T-helper 2 cell treated with Interferon-gamma antibody and Interleukin-4, amounts not matched to agents 100 ng/mL and 5 ng/mL, for 36 hours (primary cell): Measurements from ENCODE around the gene ASB15. TPM values are rescaled to one million over a fixed set of nuclear protein-coding genes. Genes with fewer than 3 reads are reported as not detected.

Source experiments
- intact Hi-C: fragments of 100-400 bp; cut with micrococcal nuclease; formaldehyde crosslinking; loops from one replicate; pipeline ENCODE4 v1.15.1; 2023
- total RNA-seq: library from RNA; stranded (reverse); gene quantifications from 2 replicates; pipeline ENCODE4 v1.2.3, GENCODE V29; 2022

Gene ASB15
- total RNA-seq, 1 donor from 2014 or later = not detected

DNA sequence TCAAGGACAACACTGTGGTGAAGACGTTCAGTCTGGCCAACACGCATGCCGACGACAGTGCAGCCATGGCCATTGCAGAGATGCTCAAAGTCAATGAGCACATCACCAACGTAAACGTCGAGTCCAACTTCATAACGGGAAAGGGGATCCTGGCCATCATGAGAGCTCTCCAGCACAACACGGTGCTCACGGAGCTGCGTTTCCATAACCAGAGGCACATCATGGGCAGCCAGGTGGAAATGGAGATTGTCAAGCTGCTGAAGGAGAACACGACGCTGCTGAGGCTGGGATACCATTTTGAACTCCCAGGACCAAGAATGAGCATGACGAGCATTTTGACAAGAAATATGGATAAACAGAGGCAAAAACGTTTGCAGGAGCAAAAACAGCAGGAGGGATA, 60.7 kb downstream of the ASB15 start:
- intact Hi-C loops = no loop called here

GRCh38 chr7:123662755-123663154, 61.1 kb downstream of the ASB15 start:
- intact Hi-C loops = no loop called here

DNA sequence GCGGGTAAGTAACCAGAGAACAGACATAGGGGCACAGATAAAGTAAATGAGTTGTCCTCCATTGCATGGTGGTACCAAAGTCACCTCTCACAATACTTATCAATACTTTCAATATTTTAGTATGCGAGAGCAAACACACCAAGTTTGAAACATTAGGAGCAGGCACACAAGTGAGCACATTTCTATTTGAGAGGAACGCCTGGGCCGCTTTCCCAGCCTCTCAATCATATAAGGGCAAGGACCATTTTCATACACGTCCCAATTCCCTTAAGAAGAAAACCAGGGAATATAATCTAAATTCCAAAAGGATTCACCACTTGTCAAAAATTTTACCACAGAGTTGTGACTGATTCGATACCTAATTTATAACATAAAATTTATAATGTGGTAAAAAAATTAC, 61.6 kb downstream of the ASB15 start:
- intact Hi-C loops = no loop called here

- intact Hi-C loops = no loop called here
These were observed 63.5 kb downstream of the ASB15 start for GRCh38 chr7:123665157-123665556.

- intact Hi-C loops = no loop called here
These were observed 64.3 kb downstream of the ASB15 start for GRCh38 chr7:123665896-123666295.

- intact Hi-C loops = no loop called here
These were observed 64.9 kb downstream of the ASB15 start for GRCh38 chr7:123666492-123666891.

- intact Hi-C loops = no loop called here
These were observed 67.9 kb downstream of the ASB15 start for GRCh38 chr7:123669485-123669884.

GRCh38 chr7:123673137-123673732, 71.6 kb downstream of the ASB15 start:
- intact Hi-C loops = no loop called here

DNA sequence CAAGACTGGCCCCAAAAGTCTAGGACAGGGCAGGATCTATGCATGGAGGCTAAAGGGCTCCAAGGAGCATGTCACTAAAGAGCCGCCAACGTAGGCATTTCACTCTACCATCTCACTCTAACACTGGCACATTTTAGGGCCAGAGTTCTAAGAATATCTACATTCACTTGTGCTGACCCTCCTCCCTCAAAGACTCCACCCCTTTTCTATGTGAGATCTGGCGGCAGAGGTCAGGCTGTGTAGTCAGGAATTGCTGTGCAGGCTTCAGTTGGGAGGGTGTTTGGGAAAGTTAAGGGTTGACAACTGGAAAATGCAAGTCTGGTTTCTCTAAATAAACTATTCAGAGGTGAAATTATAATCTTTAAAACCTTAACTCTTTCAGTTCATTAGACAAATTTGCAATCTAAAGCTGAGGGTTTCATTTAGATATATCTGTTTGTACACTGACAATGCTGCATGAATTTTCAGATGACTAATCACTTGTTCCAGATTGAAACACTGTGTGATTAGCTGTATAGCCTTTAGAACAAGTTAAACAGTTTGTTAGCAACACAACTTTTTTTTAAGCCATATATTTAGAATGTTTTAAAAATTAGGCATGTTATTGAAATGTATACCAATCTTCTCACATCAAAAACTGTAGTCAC, 72.3 kb downstream of the ASB15 start:
- intact Hi-C loops = no loop called here

GRCh38 chr7:123674399-123675180, 73.0 kb downstream of the ASB15 start:
- intact Hi-C loops = no loop called here

GRCh38 chr7:123675181-123675473, 73.5 kb downstream of the ASB15 start:
- intact Hi-C loops = no loop called here

DNA sequence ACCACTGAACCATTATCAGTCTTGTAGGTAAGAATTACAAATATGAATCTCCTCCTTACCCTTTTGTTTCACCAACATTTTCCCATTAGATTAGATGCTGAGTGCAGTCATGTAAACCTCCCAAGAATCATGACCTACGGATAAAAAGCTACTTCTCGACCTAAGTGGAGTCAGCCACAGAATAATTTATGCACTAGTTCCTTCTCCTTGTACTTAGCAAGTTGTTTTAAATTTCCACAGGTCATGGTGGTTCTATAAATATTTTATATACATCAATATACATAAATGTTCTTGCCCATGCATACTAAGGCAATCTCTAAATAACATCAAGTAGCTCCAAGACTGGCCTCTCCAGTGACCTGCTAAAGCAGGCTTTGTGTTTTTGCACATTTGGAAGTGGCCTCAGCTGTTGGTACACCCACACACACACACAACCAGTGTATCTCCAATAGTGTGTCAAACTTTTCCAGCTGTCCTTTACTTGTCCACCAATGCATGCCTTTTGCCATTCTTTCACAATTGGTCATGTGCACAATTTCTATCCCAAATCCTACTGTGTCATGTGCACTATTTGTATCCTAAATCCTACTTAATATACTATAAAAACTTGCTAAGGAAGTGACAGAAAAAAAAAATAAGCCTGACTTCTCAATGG, 75.6 kb downstream of the ASB15 start:
- intact Hi-C loops = no loop called here

DNA sequence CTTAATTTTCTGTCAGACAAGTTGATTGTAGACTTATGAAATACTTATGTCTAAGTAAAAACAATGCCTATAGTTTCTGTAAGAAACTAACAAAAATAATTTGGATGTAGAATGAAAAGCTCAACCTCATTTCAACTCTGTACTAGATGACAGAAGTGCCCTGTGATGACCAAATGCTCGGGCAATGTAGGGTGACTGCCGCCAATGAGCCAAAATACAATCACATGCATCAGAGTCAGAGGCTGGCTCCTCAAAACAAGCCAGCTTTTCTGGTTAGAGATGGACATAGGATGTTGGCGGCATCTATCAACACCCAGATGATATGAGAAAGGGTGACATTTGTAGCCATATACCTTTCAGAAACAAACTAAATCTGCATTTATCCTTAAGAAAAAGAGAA, 78.0 kb downstream of the ASB15 start:
- intact Hi-C loops = loop anchor here (5.0 kb wide), 1 partner anchor 118 kb away; no protein-coding TSS in a partner anchor

DNA sequence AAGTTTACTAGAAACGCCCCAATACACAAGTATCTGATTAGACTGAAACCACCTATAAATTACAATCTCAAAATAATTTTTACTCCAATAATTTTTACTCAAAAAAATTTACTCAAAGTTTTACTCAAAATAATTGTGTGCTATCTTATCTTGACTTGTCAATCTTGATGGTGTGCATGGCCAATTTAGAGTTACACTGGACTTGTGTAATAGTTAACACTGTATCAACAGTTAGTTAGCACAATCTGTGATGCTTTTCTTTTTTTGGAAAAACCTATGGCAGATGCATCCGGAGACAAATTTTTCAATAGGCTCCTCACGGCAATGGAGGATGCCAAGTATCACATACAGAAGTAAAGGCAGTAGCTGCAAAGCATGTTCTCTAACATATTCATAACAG, 79.0 kb downstream of the ASB15 start:
- intact Hi-C loops = loop anchor here (5.0 kb wide), 1 partner anchor 117 kb away; no protein-coding TSS in a partner anchor

- intact Hi-C loops = loop anchor here (5.0 kb wide), 1 partner anchor 116 kb away; no protein-coding TSS in a partner anchor
These were observed 79.9 kb downstream of the ASB15 start for GRCh38 chr7:123681561-123681960.

GRCh38 chr7:123682690-123683089, 81.1 kb downstream of the ASB15 start:
- intact Hi-C loops = loop anchor here (1.0 to 5.0 kb wide), 3 partner anchors 18 to 183 kb away; no protein-coding TSS in a partner anchor

DNA sequence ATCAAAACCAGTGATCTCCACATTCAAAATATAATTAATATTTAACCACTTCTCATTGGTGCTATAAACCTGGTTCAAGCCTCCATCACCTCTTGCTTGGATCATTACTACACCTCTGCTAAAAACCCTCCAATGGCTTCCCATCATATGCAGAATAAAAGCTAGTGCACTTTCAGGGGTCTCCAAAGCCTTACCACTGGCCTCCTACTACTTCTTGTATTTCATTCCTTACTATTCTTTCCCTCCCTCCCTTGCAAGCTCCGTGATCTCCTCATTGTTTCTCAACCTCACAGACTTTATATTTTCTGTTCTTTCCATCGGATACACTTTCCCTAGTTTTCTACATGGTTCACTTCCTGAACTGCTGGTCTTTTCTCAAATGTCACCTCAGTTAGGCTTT, 85.5 kb downstream of the ASB15 start:
- intact Hi-C loops = no loop called here

DNA sequence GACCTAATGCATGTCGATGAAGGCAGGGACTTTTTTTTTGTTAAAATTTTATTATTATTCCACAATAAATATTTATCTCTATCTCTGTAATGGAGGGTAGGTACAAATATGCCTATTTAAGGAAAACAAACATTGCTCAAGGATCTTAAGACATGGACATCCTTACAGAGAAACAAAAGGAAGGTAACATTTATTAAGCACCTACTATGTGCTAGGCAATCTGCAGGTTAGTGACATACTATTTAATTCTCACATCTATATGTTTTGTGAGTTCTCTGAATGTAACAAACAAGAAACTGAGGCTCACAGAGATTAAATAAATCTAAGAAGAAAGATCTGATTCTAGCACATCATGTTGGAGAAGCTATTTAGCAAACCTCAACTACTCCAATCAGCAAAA, 86.1 kb downstream of the ASB15 start:
- intact Hi-C loops = no loop called here
